Measurements from ENCODE around the gene NOTCH1.
"Not testable (repeated sequence)": the region's sequence is repeated elsewhere in the genome, so short reads cannot be mapped to it uniquely, and the experiment has no call there.

The NOTCH1 gene

GRCh38 chr9:136578915-136579649 lies 33.2 kb upstream of the NOTCH1 start:
- no peak for DNase-seq

- no peak for DNase-seq
These were observed 32.7 kb upstream of the NOTCH1 start for GRCh38 chr9:136578626-136578914.

- no peak for DNase-seq
These were observed 32.2 kb upstream of the NOTCH1 start for GRCh38 chr9:136577941-136578625.

- DNase-seq = no peak
These were observed 30.4 kb upstream of the NOTCH1 start for GRCh38 chr9:136576269-136576626.

GRCh38 chr9:136575626-136576268 lies 29.9 kb upstream of the NOTCH1 start:
- no peak for DNase-seq

- not testable (repeated sequence) for DNase-seq
These were observed 28.8 kb upstream of the NOTCH1 start for GRCh38 chr9:136574606-136575005.

- no peak for DNase-seq
These were observed 27.2 kb upstream of the NOTCH1 start for GRCh38 chr9:136572828-136573625.

- DNase-seq = no peak
These were observed 26.4 kb upstream of the NOTCH1 start for GRCh38 chr9:136572003-136572827.

- DNase-seq = no peak
These were observed 25.7 kb upstream of the NOTCH1 start for GRCh38 chr9:136571531-136571930.

GRCh38 chr9:136570916-136571315 lies 25.1 kb upstream of the NOTCH1 start:
- DNase-seq = no peak

GRCh38 chr9:136570191-136570845 lies 24.5 kb upstream of the NOTCH1 start:
- no peak for DNase-seq

- DNase-seq = no peak
These were observed 23.8 kb upstream of the NOTCH1 start for GRCh38 chr9:136569526-136570148.

GRCh38 chr9:136568288-136569081 lies 22.6 kb upstream of the NOTCH1 start:
- DNase-seq = no peak

GRCh38 chr9:136567651-136568287 lies 21.9 kb upstream of the NOTCH1 start:
- no peak for DNase-seq

GRCh38 chr9:136566901-136567300 lies 21.1 kb upstream of the NOTCH1 start:
- DNase-seq = no peak

- DNase-seq = no peak
These were observed 20.7 kb upstream of the NOTCH1 start for GRCh38 chr9:136566553-136566895.

- no peak for DNase-seq
These were observed 20.1 kb upstream of the NOTCH1 start for GRCh38 chr9:136565715-136566552.

GRCh38 chr9:136565086-136565714 lies 19.4 kb upstream of the NOTCH1 start:
- no peak for DNase-seq
